ENCODE data around the gene CLNK.
"Not testable (repeated sequence)": the region's sequence is repeated elsewhere in the genome, so short reads cannot be mapped to it uniquely, and the experiment has no call there.

Gene CLNK

GRCh38 chr4:10656988-10657387 is 27.6 kb downstream of the CLNK start:
- no peak for DNase-seq

GRCh38 chr4:10656420-10656819 is 28.1 kb downstream of the CLNK start:
- no peak for DNase-seq

DNA sequence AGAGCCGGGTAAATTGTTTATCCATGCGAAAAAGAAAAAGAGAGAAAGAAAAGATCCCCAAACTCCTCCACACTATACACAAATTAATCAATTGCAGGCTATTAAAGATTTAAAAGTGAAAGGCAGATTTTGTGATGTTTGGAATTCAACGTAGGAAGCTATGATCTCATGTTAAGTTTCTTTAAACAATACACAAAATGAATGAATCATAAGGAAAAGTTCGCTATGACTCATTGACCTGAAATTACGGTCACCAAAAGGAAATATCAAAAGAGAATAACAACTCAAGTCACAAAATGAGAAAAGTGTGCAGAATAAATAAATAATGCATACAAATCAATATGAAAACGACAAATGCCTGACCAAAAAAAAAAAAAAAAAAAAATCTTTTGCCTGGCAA is 28.6 kb downstream of the CLNK start:
- no peak for DNase-seq

DNA sequence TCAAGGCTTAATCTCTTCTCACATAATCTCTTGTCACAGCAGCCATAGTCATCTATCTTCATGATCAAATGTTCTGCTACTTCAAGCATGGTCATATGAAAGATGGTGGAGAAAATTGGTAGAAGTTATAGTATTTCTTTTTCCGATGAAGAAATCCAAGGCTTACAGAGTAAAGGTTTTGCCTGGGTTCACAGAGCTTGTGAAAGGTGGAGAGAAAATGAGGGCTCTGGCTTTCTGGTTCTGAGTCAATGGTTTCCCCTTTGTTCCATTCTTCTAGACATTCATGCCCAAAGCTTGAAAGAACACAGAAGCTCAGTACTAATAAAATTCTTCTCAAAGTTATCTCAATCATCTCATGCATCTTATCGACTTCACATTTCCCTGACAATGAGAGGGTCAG is 36.1 kb downstream of the CLNK start:
- DNase-seq: no peak

- DNase-seq: no peak
Measured at GRCh38 chr4:10647846-10648245, 36.7 kb downstream of the CLNK start.

GRCh38 chr4:10643600-10644425 is 40.8 kb downstream of the CLNK start:
- no peak for DNase-seq

DNA sequence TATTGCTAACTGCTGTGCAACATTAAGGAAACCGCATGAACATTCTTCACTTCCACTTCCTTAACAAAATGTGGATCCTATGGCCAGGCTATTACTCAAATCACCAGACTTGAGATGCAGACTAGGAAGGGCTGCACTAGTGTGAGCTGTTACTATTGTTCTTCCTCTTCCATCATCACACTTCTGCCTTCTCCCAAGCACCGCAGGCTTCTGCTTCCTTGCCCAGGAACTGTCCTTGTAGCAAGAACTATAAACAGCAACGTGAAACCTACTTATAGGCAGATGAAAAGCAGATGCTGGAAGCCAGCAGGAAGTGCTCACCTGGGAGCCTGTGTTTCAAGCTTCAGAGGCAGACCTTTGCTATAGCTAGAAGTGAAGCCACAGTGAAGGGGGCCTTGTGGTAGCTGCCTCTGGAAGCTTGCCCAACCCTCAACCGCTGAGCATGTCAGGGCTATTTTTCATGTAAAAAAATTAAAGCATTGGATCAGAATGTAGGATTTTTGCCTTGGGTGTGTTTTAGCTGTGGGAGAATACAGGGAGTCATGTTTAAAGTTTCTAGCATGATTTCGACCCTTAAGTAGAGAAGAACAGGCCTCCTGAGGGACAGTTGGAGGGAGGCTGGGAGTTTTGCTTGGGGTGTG is 43.9 kb downstream of the CLNK start:
- no peak for DNase-seq

GRCh38 chr4:10639664-10640063 is 44.9 kb downstream of the CLNK start:
- no peak for DNase-seq

GRCh38 chr4:10639100-10639499 is 45.5 kb downstream of the CLNK start:
- DNase-seq: no peak

- DNase-seq: no peak
Measured at GRCh38 chr4:10635091-10635490, 49.5 kb downstream of the CLNK start.

DNA sequence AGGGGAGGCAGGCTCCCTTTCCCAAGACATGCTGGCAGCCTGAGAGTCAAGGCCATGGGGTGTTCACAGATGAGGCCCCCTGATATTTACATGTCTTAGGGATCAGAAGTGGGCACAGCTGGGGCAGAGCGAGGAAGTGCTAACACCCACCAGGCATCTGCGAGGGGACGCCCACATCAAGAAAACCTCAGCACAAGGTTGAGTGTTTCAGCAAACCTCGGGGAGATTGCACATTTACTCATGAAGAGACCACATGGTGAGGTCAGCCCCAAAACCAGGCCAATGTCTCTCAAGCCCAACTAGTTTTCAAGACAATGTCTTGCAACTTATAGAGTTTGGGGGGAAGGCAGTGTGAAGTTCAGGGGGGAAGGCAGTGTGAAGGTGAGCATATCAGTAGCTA is 55.2 kb downstream of the CLNK start:
- DNase-seq: no peak

DNA sequence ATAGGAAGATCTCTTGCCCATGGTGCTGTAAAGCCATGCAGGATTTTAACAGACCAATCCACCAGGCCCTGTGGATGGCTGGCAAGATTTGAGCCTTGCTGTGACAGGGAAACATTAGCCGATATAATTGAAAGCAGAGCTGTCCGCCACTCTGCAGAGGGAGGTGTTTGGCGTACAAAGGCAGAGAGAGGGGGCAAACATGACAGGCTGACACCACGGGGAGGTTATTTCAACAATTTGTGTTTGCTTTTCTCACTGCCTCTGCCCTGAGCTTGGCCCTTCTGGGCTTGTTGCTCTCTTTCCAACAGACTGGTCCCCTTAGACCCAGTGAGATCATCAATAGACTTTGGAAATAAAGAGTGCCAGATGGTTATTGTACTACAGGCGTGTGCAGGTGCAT is 59.4 kb downstream of the CLNK start:
- no peak for DNase-seq

- DNase-seq: no peak
Measured at GRCh38 chr4:10623862-10624261, 60.7 kb downstream of the CLNK start.

DNA sequence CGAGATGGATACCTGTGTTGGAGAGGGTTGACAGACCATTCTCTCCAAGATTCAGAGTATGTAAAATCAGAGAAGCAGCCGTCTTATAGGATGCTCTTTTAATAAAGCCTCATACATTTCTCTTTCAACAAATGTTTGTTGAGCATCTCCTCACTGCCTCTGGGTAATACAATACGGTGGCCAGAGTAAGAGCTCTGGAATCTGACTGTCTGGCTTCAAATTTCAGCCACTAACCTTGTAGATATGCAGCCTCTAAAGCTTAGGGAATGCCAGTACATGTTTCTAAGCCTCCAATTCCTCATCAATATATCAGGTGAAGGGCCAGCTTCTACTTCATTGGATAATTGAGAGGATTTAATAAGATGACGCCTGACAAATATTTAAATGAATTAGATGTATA is 61.3 kb downstream of the CLNK start:
- no peak for DNase-seq

DNA sequence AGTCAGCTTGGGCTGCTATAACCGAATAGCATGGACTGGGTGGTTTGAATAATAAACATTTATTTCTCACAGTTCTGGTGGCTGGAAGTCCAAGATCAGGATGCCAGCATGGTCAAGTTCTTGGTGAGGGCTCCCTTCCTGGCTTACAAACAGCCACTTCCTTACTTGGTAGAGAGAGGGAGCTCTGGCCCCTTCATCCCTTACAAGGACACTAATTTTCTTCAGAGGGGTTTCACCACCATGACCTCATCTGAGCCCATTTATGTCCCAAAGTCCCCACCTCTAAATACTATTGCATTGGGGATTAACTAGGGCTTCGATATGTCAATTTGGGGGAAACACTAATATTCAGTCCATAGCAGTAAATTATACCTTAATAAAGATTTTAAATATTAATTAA is 61.8 kb downstream of the CLNK start:
- no peak for DNase-seq

DNA sequence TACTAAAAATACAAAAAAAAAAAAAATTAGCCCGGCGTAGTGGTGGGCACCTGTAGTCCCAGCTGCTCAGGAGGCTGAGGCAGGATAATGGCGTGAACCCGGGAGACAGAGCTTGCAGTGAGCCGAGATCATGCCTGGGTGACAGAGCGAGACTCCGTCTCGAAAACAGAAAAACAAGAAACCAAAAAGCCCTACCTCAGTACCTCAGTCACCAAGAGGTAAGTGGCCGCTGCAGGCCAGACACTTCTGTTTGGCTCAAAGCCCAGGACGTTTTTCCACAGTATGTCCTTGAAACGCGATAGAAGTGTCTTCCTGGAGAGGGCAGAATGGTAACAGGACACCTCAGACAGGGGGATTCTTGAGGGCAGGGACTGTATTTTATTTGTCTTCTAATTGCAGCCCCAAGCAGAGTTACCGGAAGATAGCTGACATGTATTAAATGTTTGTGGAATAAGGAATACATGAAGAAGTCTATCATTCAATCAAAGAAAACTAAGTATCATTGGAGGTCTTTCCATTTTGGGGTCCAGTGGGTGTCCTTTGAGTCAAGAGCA is 63.6 kb downstream of the CLNK start:
- DNase-seq: no peak

DNA sequence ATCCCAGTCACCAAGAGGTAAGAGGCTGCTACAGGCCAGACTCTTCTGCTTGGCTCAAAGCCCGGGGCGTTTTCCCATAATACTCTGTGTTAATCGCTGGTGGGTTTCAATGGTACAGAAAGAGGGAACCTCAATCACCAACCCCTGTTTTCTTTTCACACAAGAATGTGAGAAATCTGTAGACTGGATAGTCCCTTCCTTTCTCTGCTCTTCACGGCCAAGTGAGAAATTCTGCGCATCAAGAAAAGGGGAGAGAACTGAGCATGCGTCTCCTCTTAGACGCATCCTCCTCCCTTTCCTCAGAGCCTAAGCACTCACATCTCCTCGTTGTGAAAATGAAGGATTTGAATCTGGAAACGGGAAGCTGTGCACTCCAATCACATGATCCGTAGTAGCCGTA is 64.7 kb downstream of the CLNK start:
- no peak for DNase-seq

- no peak for DNase-seq
Measured at GRCh38 chr4:10619220-10619619, 65.3 kb downstream of the CLNK start.

DNA sequence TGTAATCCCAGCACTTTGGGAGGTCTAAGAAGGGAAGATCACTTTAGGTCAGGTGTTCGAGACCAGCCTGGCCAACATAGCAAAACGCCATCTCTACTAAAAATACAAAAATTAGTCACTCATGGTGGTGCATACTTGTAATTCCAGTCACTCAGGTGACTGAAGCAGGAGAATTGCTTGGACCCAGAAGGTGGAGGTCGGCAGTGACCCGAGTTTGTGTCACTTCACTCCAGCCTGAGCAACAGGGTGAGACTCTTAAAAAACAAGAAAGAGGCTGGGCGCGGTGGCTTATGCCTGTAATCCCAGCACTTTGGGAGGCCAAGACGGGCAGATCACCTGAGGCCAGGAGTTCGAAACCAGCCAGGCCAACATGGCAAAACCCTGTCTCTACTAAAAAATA is 69.6 kb downstream of the CLNK start:
- not testable (repeated sequence) for DNase-seq

DNA sequence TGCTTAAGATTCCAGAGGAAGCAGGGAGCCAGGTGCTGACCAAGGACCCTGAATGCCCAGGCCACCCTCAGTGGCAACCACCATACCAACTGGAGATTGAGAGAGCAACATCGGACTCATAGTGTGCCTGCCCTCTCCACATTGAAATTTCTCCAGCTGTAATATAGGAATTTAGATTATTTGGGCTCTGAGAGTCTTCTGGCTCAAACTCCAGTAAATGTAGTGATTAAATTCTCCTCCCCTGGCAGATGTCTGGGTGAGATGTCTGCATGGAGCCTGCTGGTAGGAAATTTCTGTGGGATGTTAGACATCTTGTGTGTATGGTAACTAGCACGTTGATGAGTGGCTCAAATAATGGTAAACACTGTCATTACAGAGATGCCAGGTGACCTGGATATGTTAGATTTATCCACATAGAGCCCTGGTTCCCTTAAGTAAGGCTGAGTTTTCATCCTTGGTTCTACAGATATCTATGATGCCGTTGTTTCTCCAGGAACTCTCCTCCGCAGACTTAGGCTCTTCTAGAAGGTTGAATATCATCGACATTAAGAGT is 70.6 kb downstream of the CLNK start:
- DNase-seq: no peak

- no peak for DNase-seq
Measured at GRCh38 chr4:10612476-10612875, 72.1 kb downstream of the CLNK start.

DNA sequence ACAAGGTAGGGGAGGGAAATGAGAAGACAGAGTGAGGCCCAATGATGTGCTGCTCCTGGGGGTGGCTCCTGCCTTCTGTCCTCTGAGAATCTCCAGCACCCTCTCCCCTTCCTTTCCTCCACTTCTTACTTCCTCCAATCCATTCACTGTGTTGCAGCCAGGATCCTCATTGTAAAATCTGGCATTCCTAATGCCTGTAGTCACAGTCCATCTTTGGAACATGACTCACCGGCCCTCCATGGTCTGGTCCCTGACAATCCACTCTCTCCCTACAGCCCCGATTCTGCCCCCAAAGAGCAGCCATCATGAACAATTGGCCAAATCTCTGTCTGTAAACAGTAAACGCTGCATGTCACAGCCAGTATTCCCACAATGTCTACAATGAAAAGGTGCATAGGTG is 72.9 kb downstream of the CLNK start:
- no peak for DNase-seq

DNA sequence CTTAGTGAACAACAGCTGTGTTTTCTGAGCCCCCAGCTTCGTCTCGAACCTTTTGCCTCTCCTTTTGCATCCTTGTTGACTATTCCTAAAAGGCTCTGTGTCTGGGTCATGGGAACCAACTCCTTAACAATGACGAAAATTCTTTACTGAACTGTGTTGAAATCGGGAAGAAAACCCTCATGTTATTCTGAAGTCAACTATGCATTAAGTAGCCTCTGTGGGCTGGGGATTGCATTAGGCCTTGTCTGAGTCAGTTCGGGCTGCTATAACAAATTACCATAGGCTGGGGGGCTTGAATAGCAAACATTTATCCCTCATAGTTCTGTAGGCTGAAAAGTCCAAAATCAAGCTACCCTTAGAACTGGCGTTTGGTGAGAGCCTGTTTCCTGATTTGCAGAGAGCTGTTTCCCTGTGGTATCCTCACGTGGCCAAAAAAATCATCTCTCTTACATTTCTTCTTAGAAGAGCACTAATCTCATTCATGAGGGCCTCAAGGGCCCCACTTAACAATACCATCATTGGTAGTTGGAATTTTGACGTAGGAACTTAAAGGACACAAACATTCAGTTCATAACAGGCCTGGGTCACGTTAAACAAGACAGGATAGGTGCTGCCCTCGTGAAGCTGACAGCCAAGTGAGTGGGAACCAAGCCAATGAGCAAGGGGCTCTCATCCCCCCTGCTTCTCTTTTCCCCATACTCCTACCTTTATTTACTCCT is 75.9 kb downstream of the CLNK start:
- DNase-seq: no peak
